Fibroblast of skin of back (primary cell): ENCODE data around the gene LMBR1L.
A peak's percentile ranks its signal among the peaks of the same experiment; 100 is the strongest.

Experiments used
- DNase-seq: peaks from one replicate; pipeline ENCODE4 v3.0.0-alpha.2; 2013

The LMBR1L gene

GRCh38 chr12:49051777-49052438 lies 58.7 kb downstream of the LMBR1L start:
- DNase-seq = no peak

- no peak for DNase-seq
These were observed 59.3 kb downstream of the LMBR1L start for GRCh38 chr12:49051373-49051764.

- no peak for DNase-seq
These were observed 59.9 kb downstream of the LMBR1L start for GRCh38 chr12:49050507-49051372.

- DNase-seq = peak; percentile 66
These were observed 61.0 kb downstream of the LMBR1L start for GRCh38 chr12:49049566-49050224.

- no peak for DNase-seq
These were observed 61.7 kb downstream of the LMBR1L start for GRCh38 chr12:49048953-49049352.
